Suprapubic skin (tissue), 3 donors: ENCODE results near the gene GDI2.

Experiments used
- CTCF ChIP-seq, 2 donors: fragments of 200-600 bp in 1 of 2; fragments of 450-650 bp in 1 of 2; sonication (generic) in 1 of 2; IDR thresholded peaks; one replicate each; pipeline ENCODE4 v1.5.1; 2016 to 2019; ENCODE audit warnings: antibody characterized with exemption in 2 of 2, mild to moderate bottlenecking in 1 of 2, moderate library complexity in 1 of 2
- POLR2AphosphoS5 ChIP-seq, 3 donors: sonication (generic); formaldehyde crosslinking; IDR thresholded peaks; one replicate each; pipeline ENCODE4 v1.6.1; 2017; ENCODE audit warnings: antibody characterized with exemption in 3 of 3

- TF ChIP-seq CTCF (IDR thresholded peaks at IDR 0.05) (no peak), POLR2AphosphoS5 (IDR thresholded peaks at IDR 0.05) (no peak)
Observed at GRCh38 chr10:5779730-5780129, 33.5 kb downstream of the GDI2 start.
